NCI-H1694 (cell line): ENCODE measurements around the gene ARHGEF39.

ENCODE experiments used
- DNase-seq: peaks from one replicate; lab custom pipeline; 2025; lab: John Stamatoyannopoulos, UW

ARHGEF39 gene, protein sequence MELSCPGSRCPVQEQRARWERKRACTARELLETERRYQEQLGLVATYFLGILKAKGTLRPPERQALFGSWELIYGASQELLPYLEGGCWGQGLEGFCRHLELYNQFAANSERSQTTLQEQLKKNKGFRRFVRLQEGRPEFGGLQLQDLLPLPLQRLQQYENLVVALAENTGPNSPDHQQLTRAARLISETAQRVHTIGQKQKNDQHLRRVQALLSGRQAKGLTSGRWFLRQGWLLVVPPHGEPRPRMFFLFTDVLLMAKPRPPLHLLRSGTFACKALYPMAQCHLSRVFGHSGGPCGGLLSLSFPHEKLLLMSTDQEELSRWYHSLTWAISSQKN

DNA sequence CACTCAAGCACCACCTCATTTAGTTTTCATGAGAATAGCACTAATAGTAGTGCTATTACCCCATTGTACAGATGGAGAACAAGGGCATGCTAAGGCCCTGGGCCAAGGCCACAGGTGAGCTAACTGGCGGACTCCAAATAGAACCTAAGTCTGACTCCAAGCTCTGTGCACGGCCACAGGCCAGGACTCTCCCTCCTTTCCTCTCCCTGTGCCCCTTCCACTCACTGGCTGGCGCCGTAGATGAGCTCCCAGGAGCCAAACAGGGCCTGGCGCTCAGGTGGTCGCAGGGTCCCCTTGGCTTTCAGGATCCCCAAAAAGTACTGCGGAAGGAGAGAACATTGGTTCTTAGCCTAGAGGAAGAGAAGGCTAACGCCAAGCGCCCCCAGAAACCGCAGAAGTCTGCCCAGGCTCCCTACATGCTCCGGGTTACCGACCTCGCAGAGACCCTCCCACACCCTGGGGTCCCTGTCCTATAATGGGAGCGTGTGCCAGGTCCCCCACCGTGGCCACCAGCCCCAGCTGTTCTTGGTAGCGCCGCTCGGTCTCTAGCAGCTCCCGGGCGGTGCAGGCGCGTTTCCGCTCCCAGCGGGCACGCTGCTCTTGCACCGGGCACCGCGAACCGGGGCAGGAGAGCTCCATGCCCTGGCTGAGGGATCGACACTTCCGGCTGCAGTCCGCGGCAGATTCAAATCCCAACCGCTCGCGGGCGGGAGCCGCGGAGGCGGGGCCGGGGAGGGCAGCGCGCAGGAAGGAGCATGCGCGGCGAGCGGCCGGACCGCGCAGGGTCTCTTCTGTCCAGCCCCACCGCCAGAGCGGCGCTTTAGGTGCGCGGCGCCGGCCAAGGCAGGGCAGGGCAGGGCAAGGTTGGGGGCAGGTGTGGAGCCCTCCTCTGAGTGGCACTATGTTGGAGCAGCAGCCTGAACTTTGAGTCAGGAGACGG lies at the start of gene ARHGEF39:
Gene ARHGEF39, minus strand, starts transcription at position 665 of the 940 bp plus-strand sequence. Its CDS starts 26 bp downstream, at position 639.
- DNase-seq, result peak; percentile 50

DNA sequence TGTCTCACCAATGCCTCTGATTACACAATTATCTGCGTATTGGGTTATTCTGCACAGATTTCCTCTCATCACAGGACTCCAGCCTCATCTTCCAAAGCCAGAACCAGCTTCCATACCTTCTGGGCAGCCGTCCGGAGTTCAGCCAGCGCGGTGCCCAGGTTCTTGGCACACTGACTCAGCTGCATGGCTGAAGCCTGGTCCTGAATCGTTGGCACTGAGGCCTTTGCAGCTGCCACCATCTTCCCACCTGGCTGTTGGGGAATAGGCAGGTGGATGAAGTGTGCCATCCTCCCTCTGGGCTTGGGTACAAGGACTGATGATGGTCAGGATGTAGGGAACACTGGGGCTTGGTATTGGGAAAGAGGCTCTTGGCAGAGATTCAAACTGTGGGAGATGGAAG lies 49.1 kb upstream of the ARHGEF39 start:
- no peak for DNase-seq

DNA sequence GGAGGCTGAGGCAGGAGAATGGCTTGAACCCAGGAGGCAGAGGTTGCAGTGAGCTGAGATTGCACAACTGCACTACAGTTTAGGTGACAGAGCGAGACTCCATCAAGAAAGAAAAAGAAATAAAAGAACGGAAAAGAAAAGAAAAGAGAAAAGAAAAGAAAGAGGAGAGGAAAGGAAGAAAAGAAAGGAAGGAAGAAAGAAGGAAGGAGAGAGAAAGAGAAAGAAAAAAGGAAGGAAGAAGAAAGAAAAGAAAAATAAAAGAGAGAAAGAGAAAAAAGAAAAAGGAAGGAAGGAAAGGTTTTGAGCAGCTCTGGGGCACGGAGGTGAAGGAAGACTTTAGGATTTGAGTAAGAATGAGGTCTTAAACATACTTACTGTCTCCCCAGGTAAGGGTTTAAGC lies 48.6 kb upstream of the ARHGEF39 start:
- no peak for DNase-seq

DNA sequence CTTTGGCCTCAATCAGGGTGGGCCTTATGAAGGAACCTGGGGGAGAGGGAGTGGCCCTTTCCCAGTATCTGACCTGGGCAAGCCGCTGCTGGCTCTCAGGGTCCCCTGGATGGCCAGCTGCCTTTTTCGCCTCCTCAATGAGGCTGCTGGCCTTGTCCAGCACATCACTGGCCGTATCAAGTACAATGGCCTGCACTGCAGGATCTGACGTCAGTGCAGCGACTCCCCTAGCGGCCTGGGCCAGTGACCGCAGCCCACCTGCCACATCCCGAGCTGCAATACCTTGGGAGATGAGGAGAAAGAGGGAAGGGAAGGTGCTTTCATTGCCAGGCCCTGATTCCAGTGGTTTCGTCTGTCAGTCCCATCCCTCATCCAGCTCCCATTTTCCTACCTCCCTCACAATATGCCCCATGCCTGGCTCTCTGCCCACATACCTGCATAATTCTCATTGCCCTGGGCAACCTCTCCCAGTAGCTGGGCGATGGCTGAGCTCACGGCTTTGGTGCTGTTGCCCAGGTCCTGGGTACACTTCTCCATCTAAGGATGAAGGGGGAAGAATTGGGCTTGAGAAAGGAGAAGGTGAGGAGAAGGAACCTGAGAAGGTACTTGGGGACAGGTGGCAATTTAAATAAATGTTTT lies 47.9 kb upstream of the ARHGEF39 start:
- DNase-seq, result no peak

DNA sequence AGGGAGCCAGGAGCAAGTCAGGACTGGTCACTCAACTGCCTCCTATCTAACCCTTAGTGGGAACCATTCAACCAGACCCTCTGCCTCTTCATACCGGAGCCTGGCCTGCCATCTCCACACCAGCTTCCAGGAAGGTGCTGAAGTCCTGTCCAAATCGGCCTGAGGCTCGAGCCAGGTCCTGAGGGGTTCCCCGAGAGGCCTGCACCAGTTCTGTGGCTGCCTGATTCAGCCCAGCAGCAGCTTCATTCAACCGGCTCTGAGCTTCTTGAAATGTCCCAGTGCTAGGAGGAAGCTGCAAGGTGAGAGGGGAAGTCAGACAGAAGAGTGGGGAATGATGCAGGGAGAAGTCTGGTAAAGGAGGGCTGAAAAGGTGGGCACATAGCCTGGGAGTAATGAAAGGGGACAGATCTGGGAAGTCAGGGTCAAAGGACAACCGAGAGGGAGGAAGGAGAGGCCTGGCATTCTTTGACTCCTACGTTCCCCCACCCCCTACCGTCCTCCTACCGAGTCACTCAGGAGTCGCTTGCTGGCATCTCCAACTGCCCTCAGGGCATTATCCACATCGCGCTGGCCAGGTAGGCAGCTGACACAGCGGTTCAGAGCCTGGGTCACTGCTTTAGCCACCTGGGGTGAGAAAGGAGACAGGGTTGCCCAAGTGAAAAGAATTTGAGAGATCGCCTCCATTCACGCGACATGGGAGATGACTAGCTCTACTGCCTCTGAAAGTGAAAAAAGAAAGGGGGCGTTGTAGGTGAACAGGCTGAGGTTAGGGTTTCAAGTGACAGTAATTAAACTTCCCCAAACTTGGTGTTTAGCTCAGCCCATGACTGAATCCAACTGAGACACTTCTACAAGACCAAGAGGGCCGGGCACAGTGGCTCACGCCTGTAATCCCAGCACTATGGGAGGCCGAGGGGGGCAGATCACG lies 46.8 kb upstream of the ARHGEF39 start:
- no peak for DNase-seq

DNA sequence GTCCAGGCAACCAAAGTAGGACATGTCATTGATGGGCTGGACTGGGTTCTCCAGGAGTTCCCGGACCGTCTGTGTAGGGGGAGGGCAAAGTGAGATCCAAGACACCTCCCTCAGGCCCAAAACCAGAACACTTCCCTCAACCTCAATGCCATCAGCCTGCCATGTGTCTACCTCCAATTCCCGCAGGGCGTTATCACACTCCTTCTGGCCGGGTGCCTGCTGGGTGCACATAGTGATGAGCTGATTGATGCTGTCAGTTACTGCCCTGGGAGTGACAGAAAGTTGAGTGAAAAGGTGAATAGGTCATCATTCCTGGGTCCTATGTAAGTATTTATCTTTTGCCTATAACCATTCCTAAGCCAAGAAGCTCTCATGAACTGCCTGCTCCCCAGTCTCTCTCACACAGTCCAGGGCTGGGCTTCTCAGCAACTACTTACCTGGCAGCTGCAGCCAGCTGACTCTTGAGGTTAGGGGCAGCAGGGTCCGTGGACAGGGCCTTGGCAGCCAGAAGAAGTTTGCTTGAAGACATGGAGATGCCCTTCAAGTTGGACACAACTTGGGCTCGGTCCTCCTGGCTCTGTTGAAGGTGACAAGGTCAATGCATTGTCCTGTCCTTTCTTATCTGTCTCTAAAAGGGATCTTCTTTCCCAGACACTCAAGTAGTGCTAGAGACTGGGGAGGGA lies 46.0 kb upstream of the ARHGEF39 start:
- no peak for DNase-seq

DNA sequence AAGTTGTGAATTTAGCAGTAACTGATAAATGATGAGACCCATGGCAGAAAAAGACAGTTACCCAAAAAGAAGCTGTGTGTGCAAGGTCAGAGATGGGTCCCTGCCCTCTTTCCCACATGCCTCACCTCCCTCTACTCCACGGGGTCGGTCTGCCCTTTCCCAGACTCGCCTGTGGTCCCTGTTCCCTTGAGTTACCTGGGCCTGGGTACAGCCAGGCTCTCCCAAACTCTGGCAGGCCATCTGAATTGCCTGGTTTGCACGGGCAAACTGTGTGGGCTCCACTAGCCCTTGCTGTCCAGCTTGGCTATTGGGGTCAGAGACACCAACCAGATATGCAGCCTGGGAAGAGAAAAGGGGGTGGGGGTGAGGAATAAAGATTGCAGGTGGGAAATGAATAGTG lies 43.2 kb upstream of the ARHGEF39 start:
- DNase-seq, result no peak

DNA sequence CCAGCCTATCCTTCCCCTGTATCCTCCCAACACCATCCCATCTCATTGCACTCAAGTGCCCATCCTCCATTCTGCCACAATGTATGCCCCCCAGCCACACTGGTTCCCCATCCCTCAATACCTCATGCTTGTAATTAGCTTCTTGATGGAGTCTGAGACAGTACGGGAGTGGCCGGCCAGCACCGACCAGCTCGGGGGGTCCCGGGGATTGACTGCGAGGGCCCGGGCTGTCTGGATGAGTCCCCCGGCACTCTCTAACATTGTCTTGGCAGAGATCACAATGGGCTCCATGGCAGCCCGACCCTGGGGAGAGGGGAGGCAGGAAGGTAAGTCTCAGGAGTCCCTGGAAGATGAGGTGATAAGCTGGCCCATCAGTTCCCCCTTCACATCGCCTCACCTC lies 42.0 kb upstream of the ARHGEF39 start:
- no peak for DNase-seq

DNA sequence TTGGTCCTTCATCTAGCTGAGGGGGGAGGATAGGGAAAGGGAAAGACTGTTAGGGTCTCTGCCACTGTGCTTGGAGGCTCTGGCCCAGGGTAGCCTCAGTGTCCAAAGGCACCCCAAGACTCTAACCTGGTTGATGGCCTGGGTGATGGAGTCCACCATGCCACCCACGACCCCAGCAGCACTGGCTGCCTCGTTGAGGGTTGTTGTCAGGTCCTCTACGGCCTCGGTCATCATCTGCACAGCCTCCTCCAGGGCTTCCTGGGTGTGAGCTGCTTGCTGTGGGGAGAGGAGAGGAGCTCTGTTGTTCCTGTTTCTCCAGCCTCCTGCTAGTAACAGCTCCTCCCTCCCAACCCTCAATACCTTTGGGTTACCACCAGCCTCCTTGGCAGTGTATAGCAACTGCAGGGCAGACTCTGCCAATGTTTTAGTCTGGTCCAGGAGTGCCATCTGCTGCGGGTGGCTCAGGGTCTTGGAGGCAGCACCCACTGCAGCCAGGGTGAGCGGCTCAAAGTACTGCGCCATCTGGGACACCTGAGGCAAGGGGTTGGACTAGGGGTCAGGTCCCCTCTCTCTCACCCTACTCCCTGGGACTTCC lies 40.9 kb upstream of the ARHGEF39 start:
- no peak for DNase-seq

DNA sequence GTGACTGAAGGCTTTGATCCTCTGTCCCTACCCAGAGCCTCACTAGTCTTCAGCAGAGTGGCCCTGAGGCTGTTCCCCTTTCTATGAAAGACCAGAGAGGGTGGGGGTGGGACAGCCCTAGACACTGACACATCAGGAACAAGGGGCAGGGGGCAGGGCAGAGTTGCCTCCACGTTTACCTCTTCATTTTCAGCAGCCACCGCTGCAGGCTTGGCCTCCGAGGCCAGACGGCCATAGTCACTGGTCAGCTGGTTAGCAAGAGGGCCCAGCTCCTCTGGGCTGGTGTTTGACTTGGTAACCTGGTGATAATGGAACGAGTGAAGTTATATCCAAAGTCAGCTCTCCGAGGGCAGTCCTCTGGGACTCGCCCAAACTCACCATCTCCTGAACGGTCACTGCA lies 40.4 kb upstream of the ARHGEF39 start:
- DNase-seq, result no peak

DNA sequence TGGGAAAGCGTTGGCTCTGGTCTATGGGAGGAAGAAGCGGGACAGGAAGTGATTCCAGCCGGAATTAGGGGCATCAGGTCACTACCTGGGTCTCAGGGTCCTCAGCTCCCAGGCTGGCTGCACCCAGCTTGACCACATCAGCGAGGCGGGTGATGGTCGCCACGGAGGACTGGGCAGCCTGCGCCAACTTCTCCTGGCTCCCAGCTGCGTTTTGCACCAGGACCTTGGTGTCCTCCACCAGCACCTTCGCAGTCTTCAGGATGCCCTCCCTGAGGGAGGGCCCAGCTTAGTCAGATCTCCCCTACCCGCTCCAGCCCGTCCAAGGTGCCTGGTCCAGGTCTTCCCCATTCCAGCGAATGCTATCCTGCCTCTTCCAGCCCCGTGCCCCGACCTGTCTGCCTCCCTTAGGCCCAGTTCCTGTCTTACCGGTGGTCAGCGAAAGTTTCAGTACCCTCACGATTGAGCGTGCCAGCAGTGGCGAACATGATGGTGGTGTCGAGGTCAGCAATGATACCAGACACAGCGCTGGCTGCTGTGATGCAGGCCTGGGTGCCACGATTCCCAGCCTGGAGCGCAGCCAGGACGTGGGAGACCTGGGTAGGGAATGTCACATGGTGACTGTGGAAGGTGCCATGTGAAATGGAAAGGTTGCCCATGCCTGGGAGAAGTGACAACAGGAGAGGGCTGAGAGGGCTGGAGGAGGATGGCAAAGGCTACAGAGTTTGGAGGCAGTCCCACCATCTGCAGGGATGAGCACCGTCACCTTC lies 39.1 kb upstream of the ARHGEF39 start:
- no peak for DNase-seq

DNA sequence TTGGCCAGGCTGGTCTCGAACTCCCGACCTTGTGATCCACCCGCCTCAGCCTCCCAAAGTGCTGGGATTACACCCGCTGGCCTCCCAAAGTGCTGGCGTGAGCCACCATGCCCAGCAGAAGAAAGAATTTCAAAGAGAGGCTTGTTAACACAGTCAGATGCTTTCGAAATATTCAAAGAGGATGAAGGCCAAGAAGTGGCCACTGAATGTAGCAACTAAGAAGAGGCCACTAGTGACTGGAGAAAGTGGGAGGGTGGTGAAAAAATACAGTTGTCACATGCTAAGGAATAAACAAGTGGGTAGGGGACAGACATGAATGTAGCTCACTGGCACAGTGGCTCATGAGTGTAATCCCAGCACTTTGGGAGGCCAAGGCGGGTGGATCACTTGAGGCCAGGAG lies 37.7 kb upstream of the ARHGEF39 start:
- DNase-seq, result no peak

DNA sequence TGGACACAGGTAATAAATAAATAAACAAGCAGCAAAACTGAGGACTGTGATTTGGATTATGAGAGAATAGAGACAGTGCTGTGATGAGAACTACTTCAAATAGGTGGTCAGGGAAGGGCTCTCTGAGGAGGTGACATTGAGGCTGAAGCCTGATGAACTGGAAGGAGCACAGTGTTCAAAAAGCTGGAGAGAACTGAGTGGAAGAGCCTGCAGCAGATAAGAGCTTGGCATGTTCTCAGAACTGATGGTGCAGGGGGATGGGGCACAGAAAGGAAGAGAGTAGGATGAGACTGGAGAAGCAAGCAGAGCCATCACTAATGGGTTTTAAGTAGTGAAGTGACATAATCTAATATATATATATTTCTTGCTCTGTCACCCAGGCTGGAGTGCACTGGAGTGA lies 35.9 kb upstream of the ARHGEF39 start:
- no peak for DNase-seq

DNA sequence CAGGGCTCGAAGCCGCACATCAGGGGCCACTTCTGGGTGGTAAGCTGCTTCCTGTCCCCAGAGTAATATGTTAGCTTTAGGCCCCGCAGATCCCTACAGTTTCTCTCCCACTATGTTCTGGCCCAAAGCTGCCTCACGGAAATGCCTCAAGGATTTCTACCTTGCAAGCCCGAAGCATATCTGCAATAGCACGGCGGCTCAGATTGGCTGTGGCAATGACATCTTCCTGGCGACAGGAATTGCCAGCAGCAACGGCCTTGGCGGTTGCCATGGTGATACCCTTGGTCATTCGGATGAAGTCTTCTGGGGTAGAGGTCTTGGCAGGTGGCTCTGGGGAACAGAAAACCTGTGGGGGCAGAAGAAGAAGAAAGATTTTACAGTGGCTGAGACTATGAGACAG lies 35.0 kb upstream of the ARHGEF39 start:
- no peak for DNase-seq

DNA sequence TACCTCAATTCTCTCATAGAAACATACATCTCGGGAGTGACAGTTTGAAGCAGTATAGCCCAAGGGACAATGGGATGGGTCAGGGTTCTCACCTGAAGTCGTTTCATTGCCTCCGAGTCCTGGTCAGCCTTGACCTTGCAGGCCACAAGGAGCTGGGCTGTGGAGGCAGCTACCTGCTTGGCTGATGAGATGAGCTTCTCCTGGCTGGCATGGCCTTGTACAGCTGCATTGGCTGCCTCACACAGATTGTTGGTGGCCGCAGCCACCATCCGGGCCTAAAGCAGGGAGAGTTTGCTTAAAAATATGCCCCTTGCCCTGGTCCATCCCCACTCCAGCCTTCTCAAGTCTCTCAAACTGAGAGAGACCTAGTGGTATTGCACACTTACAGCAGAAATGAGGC lies 33.2 kb upstream of the ARHGEF39 start:
- DNase-seq, result no peak

DNA sequence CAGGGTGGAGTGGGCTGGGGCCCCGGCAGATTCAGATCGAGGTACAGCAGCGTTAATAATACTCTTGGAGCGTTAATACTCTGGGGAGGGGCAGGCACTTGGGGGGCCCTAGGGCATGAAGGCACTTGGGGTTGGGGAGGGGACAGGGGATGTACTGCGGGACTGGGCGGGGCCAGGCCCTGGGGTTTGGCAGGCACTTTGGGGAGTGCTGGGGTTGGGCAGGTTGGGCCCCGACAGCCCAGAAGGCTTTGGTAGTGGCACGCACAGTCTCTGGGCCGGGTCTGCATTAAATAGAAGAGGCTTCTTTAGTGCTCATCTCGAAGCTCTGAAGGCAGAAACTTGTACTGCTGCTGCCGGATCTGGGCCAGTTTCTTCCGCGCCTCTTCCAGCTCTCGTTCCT lies 32.5 kb upstream of the ARHGEF39 start:
- DNase-seq, result no peak

DNA sequence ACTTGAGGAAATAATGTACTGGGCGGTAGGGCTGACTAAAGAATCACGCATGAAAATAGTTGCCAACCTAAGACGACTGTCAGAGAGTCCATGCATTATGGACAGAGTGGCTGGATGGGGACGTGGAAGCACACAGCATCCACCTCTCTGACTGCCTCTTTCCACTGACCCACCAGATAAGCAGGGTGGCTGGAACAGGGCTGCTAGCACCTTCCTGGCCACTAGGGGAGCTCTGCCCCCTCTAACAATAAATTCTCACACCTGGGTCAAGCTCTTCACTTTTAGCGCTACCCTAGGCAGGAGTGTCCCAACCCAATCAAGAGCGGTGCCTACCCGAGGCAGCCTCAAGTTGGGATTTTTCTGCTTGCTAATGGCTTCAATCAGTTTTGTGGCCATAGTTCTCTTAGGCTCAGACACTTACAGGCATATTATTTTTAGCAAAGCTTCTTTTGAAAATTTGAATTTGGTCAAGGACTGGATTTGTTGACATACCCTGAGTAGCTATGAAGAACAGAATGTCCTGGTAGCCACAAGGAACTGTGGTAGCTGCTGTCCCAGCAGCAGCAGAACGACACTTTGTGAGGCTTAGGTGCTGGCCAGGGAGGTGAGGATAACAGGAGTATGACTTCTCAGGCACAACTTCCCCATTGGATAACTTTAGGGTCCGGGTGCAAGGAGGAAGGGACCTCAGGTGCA lies 31.7 kb upstream of the ARHGEF39 start:
- no peak for DNase-seq

DNA sequence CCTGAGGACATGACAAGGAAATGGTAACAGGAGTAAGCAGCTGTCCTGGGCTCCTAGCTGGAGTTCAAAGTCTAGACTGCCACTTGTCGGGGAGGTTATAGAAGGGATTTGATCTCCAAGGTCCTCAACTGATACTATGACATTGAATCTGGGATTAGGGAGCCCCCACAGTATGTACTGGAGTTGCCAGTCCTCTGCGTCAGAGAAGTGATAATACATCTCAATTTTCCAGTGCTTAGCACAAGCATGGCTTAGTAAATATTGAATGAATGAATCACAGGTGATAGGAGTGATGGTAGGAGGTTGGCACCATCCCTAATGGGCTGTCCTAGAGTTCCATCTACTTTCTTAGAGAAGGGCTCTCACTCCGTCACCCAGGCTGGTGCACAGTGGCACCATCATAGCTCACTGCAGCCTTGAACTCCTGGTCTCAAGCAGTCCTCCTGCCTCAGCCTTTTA lies 31.0 kb upstream of the ARHGEF39 start:
- DNase-seq, result no peak

DNA sequence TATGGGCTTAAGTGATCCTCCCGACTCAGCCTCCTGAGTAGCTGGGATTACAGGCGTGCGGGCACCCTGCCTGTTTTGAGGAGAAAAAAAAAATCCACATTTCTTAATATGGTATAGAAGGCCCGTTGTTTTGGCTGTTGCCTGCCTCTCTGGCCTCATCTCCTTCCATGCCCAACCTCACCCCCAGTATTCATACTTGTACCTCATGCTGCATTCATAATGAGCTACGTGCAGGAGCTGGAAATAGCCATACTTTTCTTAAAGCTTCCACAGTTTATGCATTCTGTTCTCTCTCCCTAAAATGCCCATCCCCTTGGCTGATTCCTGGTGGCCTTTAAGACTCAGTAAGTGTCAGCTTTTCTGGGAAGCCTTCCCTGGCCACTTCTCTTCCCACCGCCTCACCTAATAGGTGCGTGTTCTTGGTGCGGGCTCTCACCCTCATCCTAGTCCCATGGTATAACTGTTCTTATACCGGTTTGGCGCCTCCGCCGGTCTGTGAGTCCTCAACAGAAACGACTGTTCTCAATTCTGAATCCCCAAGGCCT lies 26.8 kb upstream of the ARHGEF39 start:
- DNase-seq, result no peak
